ENCODE measurements around the gene TMEM170B.

TMEM170B gene

GRCh38 chr6:11618533-11618932, 81.0 kb downstream of the TMEM170B start:
- no peak for DNase-seq

- DNase-seq, result no peak
Measured at GRCh38 chr6:11621119-11621518, 83.6 kb downstream of the TMEM170B start.

GRCh38 chr6:11622156-11622555, 84.6 kb downstream of the TMEM170B start:
- DNase-seq, result no peak

- DNase-seq, result no peak
Measured at GRCh38 chr6:11623272-11623671, 85.7 kb downstream of the TMEM170B start.

GRCh38 chr6:11625302-11625701, 87.8 kb downstream of the TMEM170B start:
- no peak for DNase-seq

- no peak for DNase-seq
Measured at GRCh38 chr6:11626356-11626755, 88.8 kb downstream of the TMEM170B start.

GRCh38 chr6:11628562-11628961, 91.0 kb downstream of the TMEM170B start:
- DNase-seq, result no peak

GRCh38 chr6:11631008-11631407, 93.5 kb downstream of the TMEM170B start:
- no peak for DNase-seq

- DNase-seq, result no peak
Measured at GRCh38 chr6:11631539-11631938, 94.0 kb downstream of the TMEM170B start.

GRCh38 chr6:11632231-11632630, 94.7 kb downstream of the TMEM170B start:
- DNase-seq, result no peak

- DNase-seq, result no peak
Measured at GRCh38 chr6:11632795-11633511, 95.4 kb downstream of the TMEM170B start.
